Dedifferentiated amniotic fluid mesenchymal stem cell (primary cell): ENCODE results near the gene NCR1.
"Not testable (repeated sequence)": the region's sequence is repeated elsewhere in the genome, so short reads cannot be mapped to it uniquely, and the experiment has no call there.

Experiments used
- DNase-seq: peaks from one replicate; pipeline ENCODE4 v3.0.0-alpha.2; 2016; ENCODE audit errors: extremely low spot score

The NCR1 gene

GRCh38 chr19:54906819-54907218 lies 871 bp downstream of the NCR1 start:
- no peak for DNase-seq

- DNase-seq: not testable (repeated sequence)
Measured at GRCh38 chr19:54907899-54908298, 2.0 kb downstream of the NCR1 start.

- DNase-seq: no peak
Measured at GRCh38 chr19:54916822-54917221, 10.9 kb downstream of the NCR1 start.

- no peak for DNase-seq
Measured at GRCh38 chr19:54918499-54918898, 12.6 kb downstream of the NCR1 start.

- not testable (repeated sequence) for DNase-seq
Measured at GRCh38 chr19:54919646-54920563, 14.0 kb downstream of the NCR1 start.

- no peak for DNase-seq
Measured at GRCh38 chr19:54921082-54921481, 15.1 kb downstream of the NCR1 start.

- DNase-seq: no peak
Measured at GRCh38 chr19:54923276-54923675, 17.3 kb downstream of the NCR1 start.

GRCh38 chr19:54928299-54928698 lies 22.4 kb downstream of the NCR1 start:
- no peak for DNase-seq

- no peak for DNase-seq
Measured at GRCh38 chr19:54937926-54938325, 32.0 kb downstream of the NCR1 start.

- no peak for DNase-seq
Measured at GRCh38 chr19:54938906-54939305, 33.0 kb downstream of the NCR1 start.

GRCh38 chr19:54939538-54939937 lies 33.6 kb downstream of the NCR1 start:
- not testable (repeated sequence) for DNase-seq

- DNase-seq: not testable (repeated sequence)
Measured at GRCh38 chr19:54943772-54944361, 37.9 kb downstream of the NCR1 start.

- DNase-seq: no peak
Measured at GRCh38 chr19:54947381-54947780, 41.4 kb downstream of the NCR1 start, which contains the start of gene NLRP7. TSS of gene NLRP7 (minus strand) at chr19:54947530.

- DNase-seq: no peak
Measured at GRCh38 chr19:54949412-54949811, 43.5 kb downstream of the NCR1 start.

- DNase-seq: not testable (repeated sequence)
Measured at GRCh38 chr19:54950580-54950979, 44.6 kb downstream of the NCR1 start.

GRCh38 chr19:54952591-54953344 lies 46.8 kb downstream of the NCR1 start:
- no peak for DNase-seq

GRCh38 chr19:54953345-54953713 lies 47.4 kb downstream of the NCR1 start:
- DNase-seq: not testable (repeated sequence)

GRCh38 chr19:54955376-54955775 lies 49.4 kb downstream of the NCR1 start:
- no peak for DNase-seq

- no peak for DNase-seq
Measured at GRCh38 chr19:54959840-54960239, 53.9 kb downstream of the NCR1 start.
